Retinal pigment epithelial cell (primary cell): Measurements from ENCODE around the gene NRP1.

ENCODE experiments used
- DNase-seq: peaks from one replicate; pipeline ENCODE4 v3.0.0-alpha.2; 2010; ENCODE audit warnings: low read depth
- H3K4me3 ChIP-seq: 2 replicates; pipeline ENCODE4 v1.5.1; 2011; ENCODE audit warnings: mild to moderate bottlenecking, low read length, control low read depth, moderate library complexity
- CTCF ChIP-seq: conservative IDR thresholded peaks from 2 replicates; pipeline ENCODE4 v1.5.1; 2011; ENCODE audit warnings: low read depth, low read length, control low read depth, inconsistent platforms

The NRP1 gene

GRCh38 chr10:33240258-33240657 is 94.2 kb downstream of the NRP1 start:
- DNase-seq = no peak
- no peak overlapping the region for H3K4me3 ChIP-seq
- TF ChIP-seq CTCF = no peak

GRCh38 chr10:33239257-33239656 is 95.2 kb downstream of the NRP1 start:
- no peak for TF ChIP-seq CTCF
- DNase-seq = no peak

GRCh38 chr10:33238643-33239042 is 95.8 kb downstream of the NRP1 start:
- H3K4me3 ChIP-seq = no peak overlapping the region
- no peak for DNase-seq
- no peak for TF ChIP-seq CTCF

More at GRCh38 chr10:33239257-33239656, 95.2 kb downstream of the NRP1 start:
- no peak overlapping the region for H3K4me3 ChIP-seq

GRCh38 chr10:33237736-33238624 is 96.5 kb downstream of the NRP1 start:
- no peak overlapping the region for H3K4me3 ChIP-seq
- peak; percentile 69 for DNase-seq
- TF ChIP-seq CTCF = no peak

GRCh38 chr10:33236916-33237315 is 97.6 kb downstream of the NRP1 start:
- H3K4me3 ChIP-seq = no peak overlapping the region
- no peak for TF ChIP-seq CTCF
- no peak for DNase-seq

- TF ChIP-seq CTCF = no peak
- no peak overlapping the region for H3K4me3 ChIP-seq
- DNase-seq = no peak
These were observed 98.5 kb downstream of the NRP1 start for GRCh38 chr10:33235951-33236350.
